ENCODE data around the gene SUSD4.

The SUSD4 gene

GRCh38 chr1:223207293-223208066 is 156.5 kb downstream of the SUSD4 start:
- CTCF ChIA-PET, result interaction anchor here (0.6 to 0.8 kb wide), 4 partner anchors 24 to 1987 kb away, joined by 3 to 4 read pairs (median 4); no protein-coding TSS in a partner anchor
- no peak for TF ChIP-seq CTCF (conservative IDR thresholded peaks at IDR 0.05; ENCODE audit: low read depth)
- H3K27ac ChIP-seq, result no peak overlapping the region
- POLR2A ChIA-PET (ENCODE audit: low non-redundant PET), result no interaction called here
- no peak for DNase-seq (ENCODE audit: low spot score)

- no peak for DNase-seq (ENCODE audit: low spot score)
- no peak for TF ChIP-seq CTCF (conservative IDR thresholded peaks at IDR 0.05; ENCODE audit: low read depth)
These were observed 159.6 kb downstream of the SUSD4 start for GRCh38 chr1:223204424-223204823.

GRCh38 chr1:223203694-223204093 is 160.3 kb downstream of the SUSD4 start:
- POLR2A ChIA-PET (ENCODE audit: low non-redundant PET), result no interaction called here
- no peak for TF ChIP-seq CTCF (conservative IDR thresholded peaks at IDR 0.05; ENCODE audit: low read depth)
- no peak overlapping the region for H3K27ac ChIP-seq
- DNase-seq (ENCODE audit: low spot score), result no peak
- CTCF ChIA-PET, result no interaction called here

More at GRCh38 chr1:223204424-223204823, 159.6 kb downstream of the SUSD4 start:
- ChIA-PET POLR2A (ENCODE audit: low non-redundant PET) (no interaction called here), CTCF (no interaction called here)
- H3K27ac ChIP-seq, result no peak overlapping the region

- H3K27ac ChIP-seq, result no peak overlapping the region
- no peak for DNase-seq (ENCODE audit: low spot score)
- POLR2A ChIA-PET (ENCODE audit: low non-redundant PET), result no interaction called here
- no peak for TF ChIP-seq CTCF (conservative IDR thresholded peaks at IDR 0.05; ENCODE audit: low read depth)
- CTCF ChIA-PET, result interaction anchor here (0.7 kb wide), 1 partner anchor 1975 kb away, joined by 4 read pairs; no protein-coding TSS in a partner anchor
These were observed 161.0 kb downstream of the SUSD4 start for GRCh38 chr1:223203034-223203408.

- no peak for DNase-seq (ENCODE audit: low spot score)
- ChIA-PET POLR2A (ENCODE audit: low non-redundant PET) (no interaction called here), CTCF (interaction anchor here (0.6 to 0.7 kb wide), 2 partner anchors 59 to 1975 kb away, joined by 3 to 4 read pairs; partner anchors contain the start of gene TLR5)
- no peak overlapping the region for H3K27ac ChIP-seq
- TF ChIP-seq CTCF (conservative IDR thresholded peaks at IDR 0.05; ENCODE audit: low read depth), result no peak
These were observed 161.5 kb downstream of the SUSD4 start for GRCh38 chr1:223202376-223203033.

GRCh38 chr1:223201967-223202366 is 162.0 kb downstream of the SUSD4 start:
- no peak overlapping the region for H3K27ac ChIP-seq
- CTCF ChIA-PET, result interaction anchor here (0.6 kb wide), 2 partner anchors 59 to 468 kb away, joined by 3 read pairs; partner anchors contain the start of gene TLR5
- DNase-seq (ENCODE audit: low spot score), result no peak
- POLR2A ChIA-PET (ENCODE audit: low non-redundant PET), result interaction anchor here (0.6 kb wide), 1 partner anchor 347 kb away, joined by 6 read pairs; no protein-coding TSS in a partner anchor
- no peak for TF ChIP-seq CTCF (conservative IDR thresholded peaks at IDR 0.05; ENCODE audit: low read depth)

Data from RWPE1 (cell line).